ENCODE results near the gene RBM4. TPM values are rescaled to one million over a fixed set of nuclear protein-coding genes. Genes with fewer than 3 reads are reported as not detected.

RBM4 gene
- total RNA-seq, 2 experiments from 2014 or later, result 108 to 114 TPM

GRCh38 chr11:66616379-66617154 is 21.9 kb upstream of the RBM4 start, which contains the start of gene RBM14:
Gene RBM14 (plus strand): TSS chr11:66616630. CDS start chr11:66616721, 91 bp downstream.
- Mint-ChIP-seq H3K9me3 (peaks cover 1% of the 10 kb centered on the region), H3K36me3 (ENCODE audit: low read depth) (peaks cover 54% of the 10 kb centered on the region), H3K4me3 (peak within 1 kb of the TSS; percentile 93), H3K4me1 (ENCODE audit: low read depth) (peaks cover 33% of the 10 kb centered on the region), H3K27me3 (no peaks in the 10 kb centered on the region), H3K27ac (peak within 1 kb of the TSS; percentile 98)
- no peak for TF ChIP-seq CTCF (IDR thresholded peaks at IDR 0.05)
- ATAC-seq, result peak; percentile 96
- DNase-seq, result peak; percentile 99
- ChIA-PET CTCF (interaction anchor here (1.6 to 2.6 kb wide), 3 partner anchors 22 to 207 kb away, joined by 4 to 16 read pairs (median 13); partner anchors contain the start of genes RBM4 and RBM4B), POLR2A (interaction anchor here (0.8 to 16.1 kb wide), 13 partner anchors 9 to 546 kb away, joined by 3 to 558 read pairs (median 5); partner anchors contain the start of genes ACTN3, CCS, RBM4 and RBM4B)
- intact Hi-C loops (cut with micrococcal nuclease), result loop anchor here (5.0 kb wide), 1 partner anchor 39 kb away; no protein-coding TSS in a partner anchor

- intact Hi-C loops (cut with micrococcal nuclease), result loop anchor here (5.0 kb wide), 1 partner anchor 40 kb away; no protein-coding TSS in a partner anchor
- Mint-ChIP-seq H3K4me3 (peak overlapping the region; percentile 93), H3K4me1 (ENCODE audit: low read depth) (peaks cover 40% of the 10 kb centered on the region), H3K27ac (peak overlapping the region; percentile 98), H3K9me3 (peaks cover 1% of the 10 kb centered on the region), H3K27me3 (no peaks in the 10 kb centered on the region), H3K36me3 (ENCODE audit: low read depth) (peaks cover 61% of the 10 kb centered on the region)
- no peak for ATAC-seq
- POLR2A ChIA-PET, result interaction anchor here (0.5 to 16.1 kb wide), 19 partner anchors 10 to 546 kb away, joined by 3 to 558 read pairs (median 4); partner anchors contain the start of genes ACTN3, CCS, RBM4 and RBM4B
- no peak for TF ChIP-seq CTCF (IDR thresholded peaks at IDR 0.05)
- peak; percentile 16 for DNase-seq
- CTCF ChIA-PET, result interaction anchor here (0.9 to 2.6 kb wide), 5 partner anchors 14 to 208 kb away, joined by 3 to 16 read pairs (median 4); partner anchors contain the start of genes RBM4 and RBM4B
Measured at GRCh38 chr11:66617155-66617834, 21.2 kb upstream of the RBM4 start.

GRCh38 chr11:66619080-66619554 is 19.4 kb upstream of the RBM4 start:
- ChIA-PET POLR2A (interaction anchor here (1.0 to 16.1 kb wide), 6 partner anchors 19 to 74 kb away, joined by 3 to 558 read pairs (median 4); partner anchors contain the start of genes RBM4 and RBM4B), CTCF (interaction anchor here (1.7 to 2.1 kb wide), 2 partner anchors 19 to 59 kb away, joined by 7 to 8 read pairs; partner anchors contain the start of genes RBM4 and RBM4B)
- peak; percentile 24 for DNase-seq
- ATAC-seq, result peak; percentile 11
- peaks cover 58% of the 10 kb centered on the region for H3K4me1 Mint-ChIP-seq (ENCODE audit: low read depth)
- H3K9me3 Mint-ChIP-seq, result peaks cover 1% of the 10 kb centered on the region
- peak overlapping the region; percentile 98 for H3K27ac Mint-ChIP-seq
- H3K4me3 Mint-ChIP-seq, result peak overlapping the region; percentile 93
- peaks cover 80% of the 10 kb centered on the region for H3K36me3 Mint-ChIP-seq (ENCODE audit: low read depth)
- H3K27me3 Mint-ChIP-seq, result no peaks in the 10 kb centered on the region
- intact Hi-C loops (cut with micrococcal nuclease), result loop anchor here (2.0 to 5.0 kb wide), 2 partner anchors 20 to 42 kb away; partner anchors contain the start of gene RBM4
- TF ChIP-seq CTCF (IDR thresholded peaks at IDR 0.05), result no peak

GRCh38 chr11:66624450-66624849 is 14.1 kb upstream of the RBM4 start:
- Mint-ChIP-seq H3K4me1 (ENCODE audit: low read depth) (peaks cover 62% of the 10 kb centered on the region), H3K4me3 (no peak overlapping the region), H3K27ac (no peak overlapping the region), H3K9me3 (peaks cover 1% of the 10 kb centered on the region), H3K27me3 (no peaks in the 10 kb centered on the region), H3K36me3 (ENCODE audit: low read depth) (peaks cover 91% of the 10 kb centered on the region)
- intact Hi-C loops (cut with micrococcal nuclease), result no loop called here
- ATAC-seq, result no peak
- DNase-seq, result no peak
- ChIA-PET CTCF (interaction anchor here (1.0 to 1.4 kb wide), 2 partner anchors 25 to 45 kb away, joined by 3 read pairs; no protein-coding TSS in a partner anchor), POLR2A (interaction anchor here (0.8 to 27.4 kb wide), 8 partner anchors 1 to 56 kb away, joined by 3 to 558 read pairs (median 5); partner anchors contain the start of genes CTSF, RBM14 and RBM4)
- no peak for TF ChIP-seq CTCF (IDR thresholded peaks at IDR 0.05)

All from activated CD8-positive, alpha-beta T cell treated with anti-CD3 and anti-CD28 coated beads for 36 hours (primary cell).